Tibial artery (tissue), 4 donors: Measurements from ENCODE around the gene CLDN14.

Source experiments
- DNase-seq, 2 donors: peaks; one replicate each; pipeline ENCODE4 v3.0.0-alpha.2; 2019
- H3K27ac ChIP-seq, 2 donors: fragments of 200-600 bp; sonication (generic) in 1 of 2; 1 replicate in 1 of 2; 2 replicates in 1 of 2; pipeline ENCODE4 v1.5.1; 2018 to 2019; ENCODE audit warnings: mild to moderate bottlenecking in 1 of 2
- H3K27me3 ChIP-seq, 2 donors: fragments of 200-600 bp; sonication (generic) in 1 of 2; one replicate each; pipeline versions ENCODE4 v1.5.1 to v1.6.0; 2016 to 2019
- H3K36me3 ChIP-seq, 3 donors: fragments of 200-600 bp; sonication (generic) in 2 of 3; one replicate each; pipeline ENCODE4 v1.5.1; 2016 to 2019; ENCODE audit warnings: mild to moderate bottlenecking in 2 of 3
- H3K4me1 ChIP-seq, 4 donors: fragments of 200-600 bp; sonication (generic) in 2 of 4; 1 replicate in 3 of 4; 2 replicates in 1 of 4; pipeline ENCODE4 v1.5.1; 2016 to 2019
- H3K4me3 ChIP-seq, 2 donors: fragments of 200-600 bp; sonication (generic) in 1 of 2; 1 replicate in 1 of 2; 2 replicates in 1 of 2; pipeline ENCODE4 v1.5.1; 2018 to 2019; ENCODE audit warnings: mild to moderate bottlenecking in 2 of 2
- H3K9me3 ChIP-seq, 3 donors: fragments of 200-600 bp; sonication (generic) in 1 of 3; one replicate each; pipeline ENCODE4 v1.5.1; 2016 to 2019
- CTCF ChIP-seq, 2 experiments: fragments of 200-600 bp in 1 of 2; fragments of 450-650 bp in 1 of 2; IDR thresholded peaks; one replicate each; pipeline ENCODE4 v1.5.1; 2017 to 2019; ENCODE audit warnings: antibody characterized with exemption in 2 of 2, mild to moderate bottlenecking in 1 of 2, moderate library complexity in 1 of 2
- intact Hi-C: fragments of 100-400 bp; cut with DNase I; formaldehyde crosslinking; loops from one replicate; pipeline ENCODE4 v1.15.0; 2023; ENCODE audit warnings: low total_unique reads

CLDN14 gene

GRCh38 chr21:36499578-36500471 lies 19.9 kb upstream of the CLDN14 start:
- Histone ChIP-seq H3K27ac (peak overlapping the region; percentile 13 to 75), H3K9me3 (no peaks in the 10 kb centered on the region), H3K4me1 (peaks cover 0 to 20% (median 7%) of the 10 kb centered on the region in 4 donors), H3K27me3 (no peaks in the 10 kb centered on the region), H3K4me3 (no peak overlapping the region), H3K36me3 (no peaks in the 10 kb centered on the region)
- intact Hi-C loops: no loop called here
- no peak for TF ChIP-seq CTCF (IDR thresholded peaks at IDR 0.05)
- DNase-seq: peak; percentile 51 to 83

- no peaks in the 10 kb centered on the region for H3K36me3 ChIP-seq
- H3K4me3 ChIP-seq: no peak overlapping the region
- intact Hi-C loops: no loop called here
- no peaks in the 10 kb centered on the region for H3K27me3 ChIP-seq
- H3K9me3 ChIP-seq: no peaks in the 10 kb centered on the region
- DNase-seq: no peak
- H3K27ac ChIP-seq: no peak overlapping the region
- TF ChIP-seq CTCF (IDR thresholded peaks at IDR 0.05): no peak
- H3K4me1 ChIP-seq: peaks cover 0 to 6% (median under 1%) of the 10 kb centered on the region in 4 donors
Observed at GRCh38 chr21:36494557-36494956, 14.6 kb upstream of the CLDN14 start.

- TF ChIP-seq CTCF (IDR thresholded peaks at IDR 0.05): no peak
- Histone ChIP-seq H3K27me3 (no peaks in the 10 kb centered on the region), H3K9me3 (no peaks in the 10 kb centered on the region), H3K27ac (no peak overlapping the region), H3K4me1 (no peaks in the 10 kb centered on the region), H3K4me3 (no peak overlapping the region), H3K36me3 (no peaks in the 10 kb centered on the region)
- DNase-seq: no peak
- intact Hi-C loops: no loop called here
Observed at GRCh38 chr21:36491209-36491910, 11.4 kb upstream of the CLDN14 start.

- Histone ChIP-seq H3K9me3 (no peaks in the 10 kb centered on the region), H3K4me3 (no peak overlapping the region), H3K4me1 (no peaks in the 10 kb centered on the region), H3K27me3 (no peaks in the 10 kb centered on the region), H3K27ac (no peak overlapping the region), H3K36me3 (no peaks in the 10 kb centered on the region)
- no peak for TF ChIP-seq CTCF (IDR thresholded peaks at IDR 0.05)
- no peak for DNase-seq
- intact Hi-C loops: no loop called here
Observed at GRCh38 chr21:36489776-36490165, 9.8 kb upstream of the CLDN14 start.

GRCh38 chr21:36489103-36489775 lies 9.3 kb upstream of the CLDN14 start:
- intact Hi-C loops: no loop called here
- H3K36me3 ChIP-seq: no peaks in the 10 kb centered on the region
- no peak for DNase-seq
- H3K27ac ChIP-seq: no peak overlapping the region
- H3K4me1 ChIP-seq: no peaks in the 10 kb centered on the region
- no peak for TF ChIP-seq CTCF (IDR thresholded peaks at IDR 0.05)
- H3K9me3 ChIP-seq: no peaks in the 10 kb centered on the region
- no peak overlapping the region for H3K4me3 ChIP-seq
- H3K27me3 ChIP-seq: no peaks in the 10 kb centered on the region
